DLD1 (cell line): ENCODE results near the gene PLEKHA5.

Experiments
- in situ Hi-C: cut with HindIII; loops from 2 replicates; pipeline ENCODE4 v1.10.0; 2017; ENCODE audit warnings: low sequenced_read_pairs

PLEKHA5 gene

GRCh38 chr12:19199332-19199731 lies 69.8 kb downstream of the PLEKHA5 start:
- in situ Hi-C loops, result no loop called here

- in situ Hi-C loops, result no loop called here
Measured at GRCh38 chr12:19200261-19200660, 70.7 kb downstream of the PLEKHA5 start.

GRCh38 chr12:19201661-19202060 lies 72.1 kb downstream of the PLEKHA5 start:
- in situ Hi-C loops, result no loop called here

- in situ Hi-C loops, result no loop called here
Measured at GRCh38 chr12:19203013-19203412, 73.5 kb downstream of the PLEKHA5 start.

GRCh38 chr12:19203539-19204506 lies 74.3 kb downstream of the PLEKHA5 start:
- in situ Hi-C loops, result no loop called here

GRCh38 chr12:19205120-19205519 lies 75.6 kb downstream of the PLEKHA5 start:
- in situ Hi-C loops, result no loop called here

- in situ Hi-C loops, result no loop called here
Measured at GRCh38 chr12:19206493-19207077, 77.1 kb downstream of the PLEKHA5 start.

- in situ Hi-C loops, result no loop called here
Measured at GRCh38 chr12:19208456-19208855, 78.9 kb downstream of the PLEKHA5 start.

GRCh38 chr12:19209661-19210060 lies 80.1 kb downstream of the PLEKHA5 start:
- in situ Hi-C loops, result no loop called here

GRCh38 chr12:19211802-19212201 lies 82.3 kb downstream of the PLEKHA5 start:
- in situ Hi-C loops, result no loop called here

GRCh38 chr12:19212245-19212644 lies 82.7 kb downstream of the PLEKHA5 start:
- in situ Hi-C loops, result no loop called here

- in situ Hi-C loops, result no loop called here
Measured at GRCh38 chr12:19214020-19214419, 84.5 kb downstream of the PLEKHA5 start.

- in situ Hi-C loops, result no loop called here
Measured at GRCh38 chr12:19215115-19215514, 85.6 kb downstream of the PLEKHA5 start.

GRCh38 chr12:19217446-19217845 lies 87.9 kb downstream of the PLEKHA5 start:
- in situ Hi-C loops, result no loop called here

GRCh38 chr12:19220205-19220604 lies 90.7 kb downstream of the PLEKHA5 start:
- in situ Hi-C loops, result no loop called here

GRCh38 chr12:19220852-19221466 lies 91.4 kb downstream of the PLEKHA5 start:
- in situ Hi-C loops, result no loop called here

GRCh38 chr12:19222558-19222957 lies 93.0 kb downstream of the PLEKHA5 start:
- in situ Hi-C loops, result no loop called here

GRCh38 chr12:19223018-19223417 lies 93.5 kb downstream of the PLEKHA5 start:
- in situ Hi-C loops, result no loop called here

- in situ Hi-C loops, result no loop called here
Measured at GRCh38 chr12:19223695-19224094, 94.2 kb downstream of the PLEKHA5 start.

GRCh38 chr12:19224746-19225145 lies 95.2 kb downstream of the PLEKHA5 start:
- in situ Hi-C loops, result no loop called here

GRCh38 chr12:19227190-19227879 lies 97.8 kb downstream of the PLEKHA5 start:
- in situ Hi-C loops, result no loop called here
